GM04504 (cell line): Measurements from ENCODE around the gene RASD1.

Source experiments
- DNase-seq: peaks from one replicate; pipeline ENCODE4 v3.0.0-alpha.2; 2012; ENCODE audit warnings: low read depth

The RASD1 gene, protein sequence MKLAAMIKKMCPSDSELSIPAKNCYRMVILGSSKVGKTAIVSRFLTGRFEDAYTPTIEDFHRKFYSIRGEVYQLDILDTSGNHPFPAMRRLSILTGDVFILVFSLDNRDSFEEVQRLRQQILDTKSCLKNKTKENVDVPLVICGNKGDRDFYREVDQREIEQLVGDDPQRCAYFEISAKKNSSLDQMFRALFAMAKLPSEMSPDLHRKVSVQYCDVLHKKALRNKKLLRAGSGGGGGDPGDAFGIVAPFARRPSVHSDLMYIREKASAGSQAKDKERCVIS

DNA sequence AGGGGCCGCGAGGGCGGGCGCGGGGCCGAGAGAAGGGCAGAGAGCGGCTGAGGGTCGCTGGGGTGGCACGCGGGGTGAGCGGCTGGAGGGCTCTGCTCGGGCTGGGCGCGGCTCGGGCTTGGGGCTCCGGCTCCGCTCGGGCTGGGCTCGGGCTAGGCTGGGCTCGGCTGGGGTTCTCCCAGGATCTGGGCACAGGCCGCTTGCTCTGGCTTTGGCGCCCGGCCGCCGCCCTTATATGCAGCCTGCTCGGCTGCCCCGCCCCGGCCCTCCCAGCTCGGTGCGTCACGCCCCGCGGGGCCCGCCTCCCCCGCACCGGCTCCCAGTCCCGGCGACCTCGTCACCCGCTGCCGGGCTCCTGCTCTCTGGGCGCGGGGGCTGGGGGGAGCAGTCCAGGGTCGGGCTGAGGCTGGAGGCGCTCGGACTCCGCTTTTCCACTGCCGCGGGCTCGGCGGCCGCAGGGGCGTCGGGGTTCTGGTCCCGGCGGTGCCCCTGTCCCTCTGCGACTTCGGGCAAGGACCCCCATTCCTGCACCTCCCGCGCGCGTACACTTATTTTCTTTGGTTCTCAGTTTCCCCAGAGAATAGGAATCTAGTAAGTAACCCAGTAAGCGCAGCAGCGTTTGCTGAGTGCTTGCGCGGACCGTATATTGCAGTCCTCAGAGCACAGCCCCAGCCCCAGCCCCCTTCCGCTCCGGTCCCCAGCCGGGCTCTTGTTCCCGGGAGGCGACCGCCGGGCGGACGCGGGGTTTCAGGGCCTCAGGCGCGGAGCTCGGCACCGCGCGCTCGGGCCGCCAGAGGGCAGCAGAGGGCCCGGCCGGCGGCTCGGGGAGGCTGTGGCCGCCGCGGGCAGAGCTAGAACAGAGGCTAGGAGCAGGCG, at the start of gene RASD1:
TSS of gene RASD1 (minus strand) at position 207 of the 876 bp plus-strand sequence. CDS start 214 bp downstream, outside the sequence.
- peak; percentile 77 for DNase-seq

GRCh38 chr17:17545984-17546383, 49.8 kb upstream of the RASD1 start:
- DNase-seq = no peak

GRCh38 chr17:17545031-17545820, 49.0 kb upstream of the RASD1 start:
- peak; percentile 28 for DNase-seq

- no peak for DNase-seq
Observed at GRCh38 chr17:17542906-17543635, 46.9 kb upstream of the RASD1 start.

DNA sequence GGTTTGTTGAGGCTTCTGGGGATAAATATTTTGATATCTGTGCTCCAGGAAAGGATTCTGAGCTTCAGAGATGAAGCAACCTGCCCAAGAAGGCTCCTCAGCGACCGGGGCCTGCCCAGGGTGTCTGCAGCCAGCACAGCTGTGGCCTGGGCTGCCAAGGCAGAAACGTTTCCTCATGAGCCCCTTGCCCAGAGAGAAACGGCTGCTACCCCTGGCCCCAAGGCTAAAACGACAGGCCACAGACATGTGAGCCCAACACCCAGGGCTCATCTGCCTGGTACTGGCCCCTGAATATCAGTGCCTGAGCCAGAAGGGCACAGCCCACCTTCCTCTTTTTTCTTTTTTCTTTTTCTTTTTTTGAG, 45.4 kb upstream of the RASD1 start:
- no peak for DNase-seq

- no peak for DNase-seq
Observed at GRCh38 chr17:17540935-17541639, 44.9 kb upstream of the RASD1 start.

DNA sequence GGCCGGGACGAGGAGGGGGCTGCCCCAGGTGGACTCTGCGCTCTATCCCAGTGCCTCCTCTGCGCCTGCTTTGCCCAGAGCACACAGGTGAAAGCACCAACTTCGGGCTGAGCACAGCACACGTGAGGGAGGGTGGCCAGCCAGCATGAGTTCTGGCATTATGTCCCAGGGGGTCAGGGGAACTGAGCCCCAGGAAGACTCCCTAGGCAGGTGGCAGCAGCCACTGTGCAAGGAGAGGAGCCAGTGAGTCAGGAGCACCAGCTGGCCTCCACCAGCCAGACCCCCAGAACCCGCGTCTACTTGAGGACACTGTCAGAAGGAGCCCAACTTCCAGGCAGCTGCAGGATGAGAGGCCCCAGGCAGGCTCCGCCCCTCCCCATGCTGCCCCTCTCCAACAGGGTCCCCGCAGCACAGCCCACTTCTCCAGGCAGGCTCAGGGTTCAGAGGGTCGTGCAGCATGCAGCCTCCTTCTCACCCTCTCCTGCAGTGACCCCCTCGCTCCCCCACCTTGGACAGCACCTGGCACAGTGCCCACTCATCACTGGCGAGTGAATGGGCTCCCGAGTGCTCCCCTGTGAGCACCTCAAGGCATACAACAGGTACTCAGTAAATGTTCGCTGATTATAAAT, 44.2 kb upstream of the RASD1 start:
- DNase-seq = no peak

GRCh38 chr17:17539591-17539990, 43.4 kb upstream of the RASD1 start:
- DNase-seq = no peak

DNA sequence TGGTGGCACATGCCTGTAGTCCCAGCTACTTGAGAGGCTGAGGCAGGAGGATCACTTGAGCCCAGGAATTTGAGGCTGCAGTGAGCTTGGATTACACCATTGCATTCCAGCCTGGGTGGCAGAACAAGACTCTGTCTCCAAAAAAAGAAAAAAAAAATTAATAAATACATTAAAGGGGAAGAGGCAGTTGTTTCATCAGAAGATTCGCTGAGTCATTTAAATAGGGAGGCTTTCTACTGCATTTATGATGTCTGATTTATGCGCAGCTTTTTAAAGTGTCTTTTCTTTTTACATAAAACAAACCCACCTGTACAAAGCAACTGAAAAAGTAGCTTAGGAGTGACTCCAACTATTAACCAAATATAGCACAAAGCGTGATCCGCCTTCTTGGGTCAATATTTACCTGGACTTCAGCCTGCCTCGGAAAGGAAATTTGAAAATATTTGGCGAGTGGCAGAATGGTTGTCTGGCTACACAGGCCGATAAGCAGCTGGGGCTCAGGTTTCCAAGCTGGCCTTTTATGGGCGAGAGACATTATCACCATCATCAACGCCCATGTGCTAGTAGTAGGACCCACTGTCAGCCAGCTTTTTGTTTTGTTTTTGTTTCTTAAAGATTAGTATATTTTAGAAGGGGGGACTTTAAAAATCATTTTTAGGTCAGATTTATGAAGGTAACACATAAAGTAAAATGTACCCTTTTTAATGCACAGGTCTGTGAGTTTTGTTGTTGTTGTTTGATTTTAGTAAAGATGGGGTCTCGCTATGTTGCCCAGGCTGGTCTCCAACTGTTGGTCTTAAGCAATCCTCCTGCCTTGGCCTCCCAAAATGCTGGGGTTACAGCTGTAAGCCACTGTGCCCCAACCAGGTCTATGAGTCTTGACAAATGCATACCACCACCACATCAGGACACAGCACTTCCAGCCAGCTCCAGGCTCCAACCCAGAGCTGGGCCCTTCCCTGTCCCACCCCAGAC, 42.5 kb upstream of the RASD1 start:
- DNase-seq = no peak

DNA sequence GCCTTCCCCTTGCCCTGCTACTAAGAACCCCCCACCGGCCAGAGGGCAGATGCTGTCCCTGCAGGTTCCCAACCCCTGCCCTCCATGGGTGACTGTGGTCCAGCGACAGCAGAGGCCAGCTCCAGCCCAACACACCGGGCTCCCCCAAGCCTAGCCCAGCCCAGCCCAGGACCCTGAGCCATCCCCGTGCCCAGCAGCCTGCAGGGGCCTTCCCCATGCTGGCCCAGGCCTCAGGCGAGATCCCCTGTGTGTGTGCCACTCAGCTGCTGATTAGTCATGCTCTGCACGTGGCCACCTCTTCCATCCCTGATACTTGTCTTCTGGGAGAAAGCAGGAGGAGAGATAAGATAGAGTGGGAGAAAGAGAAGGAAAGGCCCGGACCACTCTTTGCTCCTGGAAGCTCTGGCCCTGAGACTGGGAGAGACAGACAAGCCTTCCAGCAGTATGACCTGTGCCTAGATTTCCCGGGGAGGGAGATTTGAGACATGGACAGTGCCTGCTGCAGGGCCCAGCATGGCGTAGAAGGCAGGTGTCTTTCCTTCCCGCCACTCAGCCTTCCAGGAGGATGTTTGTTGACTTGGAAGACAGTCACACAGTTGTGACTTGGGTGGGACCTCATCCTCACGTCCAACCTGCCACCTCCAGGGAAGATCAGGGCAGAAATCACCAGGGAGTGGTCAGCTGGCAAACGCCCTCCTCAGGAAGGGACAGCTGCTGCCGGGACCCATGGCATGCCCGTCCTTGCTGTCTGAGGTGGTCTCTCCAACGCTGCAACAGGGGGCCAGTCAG, 41.3 kb upstream of the RASD1 start:
- DNase-seq = no peak

- DNase-seq = no peak
Observed at GRCh38 chr17:17536702-17537101, 40.5 kb upstream of the RASD1 start.

- peak; percentile 35 for DNase-seq
Observed at GRCh38 chr17:17535957-17536356, 39.8 kb upstream of the RASD1 start.

DNA sequence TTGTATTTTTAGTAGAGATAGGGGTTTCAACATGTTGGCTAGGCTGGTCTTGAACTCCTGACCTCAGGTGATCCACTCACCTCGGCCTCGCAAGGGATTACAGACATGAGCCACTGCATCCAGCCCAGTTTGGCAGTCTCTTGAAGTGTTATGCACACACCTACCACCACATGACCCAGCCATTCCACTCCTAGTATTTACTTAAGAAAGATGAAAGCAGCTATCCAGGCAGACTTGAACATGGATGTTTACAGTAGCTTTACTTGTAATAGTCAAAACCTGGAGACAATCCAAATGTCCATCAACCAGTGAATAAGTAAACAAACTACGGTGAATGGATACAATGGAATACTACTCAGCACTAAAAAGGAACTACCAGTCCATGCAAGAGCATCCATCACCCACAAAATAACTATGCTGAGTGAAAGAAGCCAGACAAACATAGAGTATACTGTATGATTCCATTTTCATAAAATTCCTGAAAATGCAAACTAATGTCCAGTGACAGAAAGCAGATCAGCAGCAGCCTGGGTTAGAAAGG, 37.8 kb upstream of the RASD1 start:
- DNase-seq = no peak

- DNase-seq = no peak
Observed at GRCh38 chr17:17532991-17533390, 36.8 kb upstream of the RASD1 start.

GRCh38 chr17:17531156-17531555, 35.0 kb upstream of the RASD1 start:
- no peak for DNase-seq

DNA sequence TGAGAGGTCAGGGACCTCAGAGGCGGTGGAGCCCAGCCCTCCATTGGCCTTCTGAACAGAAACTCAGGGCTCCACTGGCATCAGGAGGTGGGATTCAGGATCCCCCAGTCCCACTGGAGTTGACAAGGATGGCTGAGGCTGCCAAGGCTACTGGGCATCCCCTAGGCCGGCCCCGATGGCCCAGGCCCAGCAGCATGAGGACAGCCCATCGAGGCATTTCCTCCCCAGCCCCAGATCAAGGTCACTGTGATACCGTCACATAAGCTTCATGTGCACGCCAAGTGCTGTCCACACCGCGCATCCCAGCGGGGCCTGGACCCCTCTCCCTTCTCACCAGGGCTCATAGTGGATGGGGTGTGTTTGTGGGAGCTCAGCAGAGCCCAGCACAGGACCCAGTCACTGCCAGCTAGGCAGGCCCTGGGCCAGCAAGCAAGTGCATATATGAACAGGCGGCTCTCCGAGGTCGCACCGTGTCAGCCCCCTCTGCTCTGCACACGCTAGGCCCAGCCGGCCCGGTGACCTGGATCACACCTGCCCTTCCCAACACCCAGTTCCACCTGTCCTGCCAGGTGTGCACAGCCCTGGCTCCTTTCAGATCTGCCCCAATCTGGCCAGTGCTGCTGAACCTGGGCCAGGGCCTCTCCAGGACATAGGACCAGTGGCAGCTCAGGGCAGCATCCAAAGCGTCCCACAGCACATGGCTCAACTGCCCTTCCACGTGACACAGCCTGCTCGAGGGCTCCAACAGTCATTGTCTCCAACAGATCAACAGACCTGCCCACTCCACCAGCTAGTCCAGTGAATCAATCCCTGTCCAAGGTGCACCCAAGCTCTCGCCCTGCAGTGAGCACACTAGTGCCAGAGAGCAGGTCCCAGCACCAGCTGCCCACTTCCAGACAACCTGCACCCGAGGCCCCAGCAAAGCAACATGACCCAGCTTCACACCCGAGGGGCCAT, 32.8 kb upstream of the RASD1 start:
- no peak for DNase-seq

DNA sequence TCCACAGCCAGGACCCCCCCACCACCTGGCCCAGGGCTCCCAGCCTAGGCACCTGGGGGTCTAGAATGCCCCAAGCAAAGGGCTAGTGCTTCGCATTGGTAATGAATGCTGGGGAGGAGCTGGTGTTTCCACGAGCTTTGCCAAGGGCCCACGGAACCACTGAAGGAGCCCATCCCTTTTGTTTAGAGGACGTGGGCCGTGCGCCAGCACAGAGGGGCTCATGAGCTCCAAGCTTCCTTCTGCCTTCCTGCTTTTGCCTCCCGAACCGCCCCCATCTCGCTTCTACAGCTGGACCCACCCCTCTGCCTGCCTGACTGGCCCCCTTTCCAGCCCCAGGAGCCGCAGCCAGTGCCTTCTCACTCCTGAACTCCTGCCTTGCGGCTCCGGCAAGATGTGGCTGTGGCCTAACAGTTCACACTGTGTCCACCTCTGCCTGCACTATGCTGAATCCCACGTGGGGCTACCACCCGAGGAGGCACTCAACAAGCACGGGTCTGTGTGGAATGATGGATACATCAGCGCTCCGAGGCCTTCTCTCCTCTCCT, 31.8 kb upstream of the RASD1 start:
- no peak for DNase-seq
